HK-2 (cell line): ENCODE data around the gene CLEC4E.
"Not testable (repeated sequence)": the region's sequence is repeated elsewhere in the genome, so short reads cannot be mapped to it uniquely, and the experiment has no call there.

Experiments used
- DNase-seq: peaks from one replicate; pipeline ENCODE4 v3.0.0-alpha.2; 2018; ENCODE audit not compliant: unreplicated experiment

The CLEC4E gene

GRCh38 chr12:8540831-8541230, at the start of gene CLEC4E:
Gene CLEC4E, minus strand, starts transcription at chr12:8540905. Its CDS starts 108 bp downstream, at chr12:8540797.
- DNase-seq, result not testable (repeated sequence)

GRCh38 chr12:8589679-8590078, 49.0 kb upstream of the CLEC4E start:
- DNase-seq, result no peak

GRCh38 chr12:8584478-8584877, 43.8 kb upstream of the CLEC4E start:
- not testable (repeated sequence) for DNase-seq

- no peak for DNase-seq
Measured at GRCh38 chr12:8584004-8584403, 43.3 kb upstream of the CLEC4E start.

- no peak for DNase-seq
Measured at GRCh38 chr12:8581098-8581784, 40.5 kb upstream of the CLEC4E start.

GRCh38 chr12:8577879-8578278, 37.2 kb upstream of the CLEC4E start:
- DNase-seq, result no peak

GRCh38 chr12:8572507-8572906, 31.8 kb upstream of the CLEC4E start:
- DNase-seq, result no peak

GRCh38 chr12:8566525-8566924, 25.8 kb upstream of the CLEC4E start:
- no peak for DNase-seq

- DNase-seq, result not testable (repeated sequence)
Measured at GRCh38 chr12:8566052-8566451, 25.3 kb upstream of the CLEC4E start.

- no peak for DNase-seq
Measured at GRCh38 chr12:8564656-8565055, 24.0 kb upstream of the CLEC4E start.

- DNase-seq, result no peak
Measured at GRCh38 chr12:8563356-8563755, 22.7 kb upstream of the CLEC4E start.

GRCh38 chr12:8562310-8562709, 21.6 kb upstream of the CLEC4E start:
- peak; percentile 14 for DNase-seq

GRCh38 chr12:8561011-8561410, 20.3 kb upstream of the CLEC4E start:
- no peak for DNase-seq

- no peak for DNase-seq
Measured at GRCh38 chr12:8559676-8560075, 19.0 kb upstream of the CLEC4E start.

GRCh38 chr12:8556531-8557097, 15.9 kb upstream of the CLEC4E start:
- no peak for DNase-seq

GRCh38 chr12:8554451-8555195, 13.9 kb upstream of the CLEC4E start:
- peak; percentile 34 for DNase-seq

GRCh38 chr12:8553088-8553627, 12.5 kb upstream of the CLEC4E start:
- DNase-seq, result no peak

- DNase-seq, result no peak
Measured at GRCh38 chr12:8549381-8549780, 8.7 kb upstream of the CLEC4E start.

- no peak for DNase-seq
Measured at GRCh38 chr12:8548192-8548591, 7.5 kb upstream of the CLEC4E start.

- DNase-seq, result no peak
Measured at GRCh38 chr12:8547645-8548044, 6.9 kb upstream of the CLEC4E start.

GRCh38 chr12:8546591-8546990, 5.9 kb upstream of the CLEC4E start:
- DNase-seq, result no peak

GRCh38 chr12:8544295-8544694, 3.6 kb upstream of the CLEC4E start:
- DNase-seq, result peak; percentile 72

- DNase-seq, result no peak
Measured at GRCh38 chr12:8541562-8541961, 857 bp upstream of the CLEC4E start.
